ENCODE results near the gene DIAPH3. TPM values are rescaled to one million over a fixed set of nuclear protein-coding genes. Genes with fewer than 3 reads are reported as not detected.
"Not testable (repeated sequence)": the region's sequence is repeated elsewhere in the genome, so short reads cannot be mapped to it uniquely, and the experiment has no call there.

DIAPH3 gene, protein sequence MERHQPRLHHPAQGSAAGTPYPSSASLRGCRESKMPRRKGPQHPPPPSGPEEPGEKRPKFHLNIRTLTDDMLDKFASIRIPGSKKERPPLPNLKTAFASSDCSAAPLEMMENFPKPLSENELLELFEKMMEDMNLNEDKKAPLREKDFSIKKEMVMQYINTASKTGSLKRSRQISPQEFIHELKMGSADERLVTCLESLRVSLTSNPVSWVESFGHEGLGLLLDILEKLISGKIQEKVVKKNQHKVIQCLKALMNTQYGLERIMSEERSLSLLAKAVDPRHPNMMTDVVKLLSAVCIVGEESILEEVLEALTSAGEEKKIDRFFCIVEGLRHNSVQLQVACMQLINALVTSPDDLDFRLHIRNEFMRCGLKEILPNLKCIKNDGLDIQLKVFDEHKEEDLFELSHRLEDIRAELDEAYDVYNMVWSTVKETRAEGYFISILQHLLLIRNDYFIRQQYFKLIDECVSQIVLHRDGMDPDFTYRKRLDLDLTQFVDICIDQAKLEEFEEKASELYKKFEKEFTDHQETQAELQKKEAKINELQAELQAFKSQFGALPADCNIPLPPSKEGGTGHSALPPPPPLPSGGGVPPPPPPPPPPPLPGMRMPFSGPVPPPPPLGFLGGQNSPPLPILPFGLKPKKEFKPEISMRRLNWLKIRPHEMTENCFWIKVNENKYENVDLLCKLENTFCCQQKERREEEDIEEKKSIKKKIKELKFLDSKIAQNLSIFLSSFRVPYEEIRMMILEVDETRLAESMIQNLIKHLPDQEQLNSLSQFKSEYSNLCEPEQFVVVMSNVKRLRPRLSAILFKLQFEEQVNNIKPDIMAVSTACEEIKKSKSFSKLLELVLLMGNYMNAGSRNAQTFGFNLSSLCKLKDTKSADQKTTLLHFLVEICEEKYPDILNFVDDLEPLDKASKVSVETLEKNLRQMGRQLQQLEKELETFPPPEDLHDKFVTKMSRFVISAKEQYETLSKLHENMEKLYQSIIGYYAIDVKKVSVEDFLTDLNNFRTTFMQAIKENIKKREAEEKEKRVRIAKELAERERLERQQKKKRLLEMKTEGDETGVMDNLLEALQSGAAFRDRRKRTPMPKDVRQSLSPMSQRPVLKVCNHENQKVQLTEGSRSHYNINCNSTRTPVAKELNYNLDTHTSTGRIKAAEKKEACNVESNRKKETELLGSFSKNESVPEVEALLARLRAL
- total RNA-seq = 10 to 100 TPM; 24.9 to 34.7 TPM

DNA sequence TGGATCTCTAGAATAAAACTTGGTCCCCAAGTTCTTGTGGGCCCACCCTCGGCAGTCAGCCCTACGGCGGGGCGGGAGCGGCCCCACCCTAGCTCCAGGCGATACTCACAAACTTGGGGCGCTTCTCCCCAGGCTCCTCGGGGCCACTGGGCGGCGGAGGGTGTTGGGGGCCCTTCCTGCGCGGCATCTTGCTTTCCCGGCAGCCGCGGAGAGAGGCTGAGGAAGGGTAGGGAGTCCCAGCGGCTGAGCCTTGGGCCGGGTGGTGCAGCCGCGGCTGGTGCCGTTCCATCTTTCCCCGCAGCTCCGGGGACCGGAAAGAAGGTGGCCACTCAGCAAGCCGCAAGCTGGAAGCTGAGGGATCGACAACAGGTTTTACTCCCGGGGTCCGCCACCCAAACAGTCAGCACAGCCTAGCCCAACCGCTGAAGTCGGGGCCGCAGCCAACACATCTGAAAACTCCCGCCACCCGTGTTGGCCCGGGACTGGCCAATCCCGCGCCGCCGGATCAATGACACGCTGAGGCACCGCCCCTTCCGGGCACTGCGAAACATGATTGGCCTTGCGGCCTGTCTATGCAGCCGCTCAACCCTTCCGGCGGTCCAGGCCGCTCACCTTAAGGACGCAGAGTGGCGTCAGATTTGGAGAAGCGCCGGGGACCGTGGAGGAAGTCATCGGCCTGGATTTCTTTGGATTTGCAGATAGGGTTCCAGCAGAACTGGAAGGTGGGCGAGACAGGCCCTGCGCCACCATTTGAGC lies at the start of gene DIAPH3:
Gene DIAPH3, minus strand, starts transcription at position 451 of the 756 bp plus-strand sequence. Its CDS starts 162 bp downstream, at position 289.
- peak within 1 kb of the TSS; percentile 94 for H3K4me3 Mint-ChIP-seq
- H3K27me3 Mint-ChIP-seq = no peaks in the 10 kb centered on the region
- ATAC-seq (peak; percentile 98), DNase-seq (peak; percentile 97)
- H3K36me3 Mint-ChIP-seq = peaks cover 22% of the 10 kb centered on the region
- peak within 1 kb of the TSS; percentile 92 for H3K27ac Mint-ChIP-seq
- CTCF ChIA-PET = interaction anchor here (1.4 kb wide), 1 partner anchor 26 kb away, joined by 3 read pairs; no protein-coding TSS in a partner anchor
- H3K9me3 Mint-ChIP-seq (ENCODE audit: low read depth) = peaks cover 2% of the 10 kb centered on the region
- H3K4me1 Mint-ChIP-seq = peaks cover 37% of the 10 kb centered on the region

DNA sequence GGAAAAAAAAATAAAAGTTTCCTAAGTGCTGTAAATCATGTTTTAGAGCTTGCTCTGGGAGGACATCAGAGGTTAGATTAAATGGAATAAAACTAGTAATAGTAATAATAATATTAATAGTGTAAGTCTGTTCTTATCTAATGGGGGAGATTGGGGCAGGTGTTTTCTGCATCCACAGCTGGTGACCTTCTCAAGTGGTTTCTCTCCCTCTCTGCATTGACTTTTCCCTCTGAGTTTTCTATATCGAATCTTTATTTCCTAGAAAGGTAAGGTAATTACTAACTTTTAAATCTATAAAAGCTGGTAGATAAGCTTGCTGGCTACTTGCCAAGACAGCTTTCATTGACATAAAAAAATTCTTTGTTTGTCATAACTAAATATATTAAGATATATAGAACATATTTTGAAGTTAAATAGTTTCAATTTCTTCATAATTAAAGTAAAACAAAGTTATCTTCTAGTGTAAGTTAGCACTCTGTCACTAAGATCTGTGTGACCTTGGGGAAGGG lies 49.6 kb upstream of the DIAPH3 start:
- no peaks in the 10 kb centered on the region for H3K36me3 Mint-ChIP-seq
- H3K27me3 Mint-ChIP-seq = peaks cover 41% of the 10 kb centered on the region
- H3K4me1 Mint-ChIP-seq = no peaks in the 10 kb centered on the region
- H3K9me3 Mint-ChIP-seq (ENCODE audit: low read depth) = no peaks in the 10 kb centered on the region
- ATAC-seq = no peak
- DNase-seq = no peak
- H3K27ac Mint-ChIP-seq = no peak overlapping the region
- H3K4me3 Mint-ChIP-seq = no peak overlapping the region
- CTCF ChIA-PET = no interaction called here

DNA sequence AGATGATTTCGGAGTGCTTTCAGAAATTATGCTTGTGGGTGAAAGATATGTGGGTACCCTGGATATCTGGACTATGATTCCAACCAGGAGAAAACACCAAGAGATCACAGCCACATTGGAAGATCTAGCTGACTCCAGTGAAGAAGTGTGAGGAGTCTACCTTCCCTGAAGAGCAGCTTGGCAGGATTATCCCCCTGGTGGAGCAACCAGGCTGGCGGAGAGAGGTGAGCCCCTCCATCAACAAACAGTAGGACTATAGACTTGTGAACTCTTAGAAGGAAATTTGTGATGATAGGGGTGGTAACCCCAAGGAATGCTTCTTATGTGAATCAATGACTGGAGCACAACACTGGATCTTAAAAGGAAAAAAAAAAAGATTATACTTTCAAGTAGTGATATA lies 47.8 kb upstream of the DIAPH3 start:
- Mint-ChIP-seq H3K27ac (no peak overlapping the region), H3K9me3 (ENCODE audit: low read depth) (no peaks in the 10 kb centered on the region), H3K4me3 (no peak overlapping the region), H3K36me3 (no peaks in the 10 kb centered on the region), H3K4me1 (no peaks in the 10 kb centered on the region), H3K27me3 (peaks cover 31% of the 10 kb centered on the region)
- DNase-seq (no peak), ATAC-seq (no peak)
- CTCF ChIA-PET = no interaction called here

DNA sequence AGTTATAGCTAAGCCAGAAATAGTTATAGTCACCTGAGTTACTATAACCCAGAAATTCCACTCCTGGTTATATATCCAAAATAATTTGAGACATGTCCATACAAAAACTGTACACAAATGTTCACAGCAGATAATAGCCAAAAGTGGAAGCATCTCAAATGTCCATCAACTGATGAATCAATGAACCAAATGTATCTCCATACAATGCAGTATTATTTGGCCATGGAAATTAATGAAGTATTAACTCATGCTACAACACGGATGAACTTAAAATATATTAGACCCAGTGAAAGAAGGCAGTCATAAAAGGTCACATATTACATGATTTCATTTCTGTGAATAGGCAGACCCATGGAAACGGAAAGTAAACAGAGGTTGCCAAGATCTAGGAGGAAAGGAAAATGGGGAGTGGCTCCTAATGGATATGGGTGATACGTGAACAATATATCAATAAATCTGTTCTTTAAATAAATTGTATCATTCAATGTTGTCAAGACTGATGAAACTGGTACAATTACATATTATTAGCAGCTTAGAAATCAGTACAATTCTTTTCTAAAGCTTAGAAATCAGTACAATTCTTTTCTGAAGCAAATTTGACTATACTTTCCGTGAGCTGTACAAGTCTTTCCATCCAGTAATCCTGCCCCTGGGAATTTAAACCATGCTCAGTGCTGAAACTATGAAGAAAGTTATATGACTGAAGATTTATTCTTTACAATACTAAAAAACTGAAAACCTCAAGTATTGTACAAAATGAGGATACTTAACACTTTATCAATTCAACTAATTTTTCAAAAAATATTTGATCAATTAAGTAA lies 47.0 kb upstream of the DIAPH3 start:
- CTCF ChIA-PET = no interaction called here
- DNase-seq (no peak), ATAC-seq (no peak)
- Mint-ChIP-seq H3K27ac (no peak overlapping the region), H3K9me3 (ENCODE audit: low read depth) (no peaks in the 10 kb centered on the region), H3K27me3 (peaks cover 33% of the 10 kb centered on the region), H3K36me3 (no peaks in the 10 kb centered on the region), H3K4me1 (no peaks in the 10 kb centered on the region), H3K4me3 (no peak overlapping the region)

DNA sequence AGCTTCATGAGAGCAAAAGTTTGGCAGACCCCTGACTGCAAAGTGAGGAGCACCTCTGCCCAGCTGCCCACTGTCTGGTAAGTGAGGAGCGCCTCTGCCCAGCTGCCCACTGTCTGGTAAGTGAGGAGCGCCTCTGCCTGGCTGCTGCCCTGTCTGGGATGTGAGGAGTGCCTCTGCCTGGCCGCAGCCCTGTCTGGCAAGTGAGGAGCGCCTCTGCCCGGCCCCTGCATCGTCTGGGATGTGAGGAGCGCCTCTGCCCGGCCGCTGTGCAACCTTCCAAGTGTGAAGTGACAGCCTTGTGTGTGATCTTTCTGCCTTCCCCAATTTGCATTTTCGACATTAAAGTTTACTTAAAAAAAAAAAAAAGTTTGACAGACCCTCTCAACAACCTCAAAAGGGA lies 41.8 kb upstream of the DIAPH3 start:
- H3K36me3 Mint-ChIP-seq; CTCF ChIA-PET; H3K4me1 Mint-ChIP-seq; H3K27ac Mint-ChIP-seq; ATAC-seq; DNase-seq; H3K4me3 Mint-ChIP-seq; H3K9me3 Mint-ChIP-seq (ENCODE audit: low read depth): not testable (repeated sequence)
- H3K27me3 Mint-ChIP-seq = peaks cover 21% of the 10 kb centered on the region

DNA sequence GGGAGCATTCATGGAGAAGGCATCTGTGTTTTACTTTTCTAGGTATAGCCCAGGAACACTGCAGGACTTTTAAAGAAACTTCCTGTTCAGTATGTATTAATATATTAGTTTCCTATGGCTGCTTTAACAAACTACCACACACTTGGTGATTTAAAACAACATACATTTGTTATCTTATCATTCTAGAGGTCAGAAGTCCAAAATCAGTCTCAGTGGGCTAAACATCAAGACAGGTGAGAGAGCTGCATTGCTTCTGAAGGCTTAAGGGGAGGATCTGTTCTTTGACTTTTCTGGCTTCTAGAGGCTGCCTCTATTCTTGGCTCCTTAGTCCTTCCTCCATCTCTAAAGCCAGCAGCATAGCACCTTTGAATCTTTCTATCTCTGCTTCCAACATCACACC lies 37.6 kb upstream of the DIAPH3 start:
- H3K9me3 Mint-ChIP-seq (ENCODE audit: low read depth) = no peaks in the 10 kb centered on the region
- H3K27me3 Mint-ChIP-seq = peaks cover 14% of the 10 kb centered on the region
- H3K27ac Mint-ChIP-seq = no peak overlapping the region
- H3K36me3 Mint-ChIP-seq = no peaks in the 10 kb centered on the region
- ATAC-seq (no peak), DNase-seq (no peak)
- no peaks in the 10 kb centered on the region for H3K4me1 Mint-ChIP-seq
- CTCF ChIA-PET = no interaction called here
- H3K4me3 Mint-ChIP-seq = no peak overlapping the region

DNA sequence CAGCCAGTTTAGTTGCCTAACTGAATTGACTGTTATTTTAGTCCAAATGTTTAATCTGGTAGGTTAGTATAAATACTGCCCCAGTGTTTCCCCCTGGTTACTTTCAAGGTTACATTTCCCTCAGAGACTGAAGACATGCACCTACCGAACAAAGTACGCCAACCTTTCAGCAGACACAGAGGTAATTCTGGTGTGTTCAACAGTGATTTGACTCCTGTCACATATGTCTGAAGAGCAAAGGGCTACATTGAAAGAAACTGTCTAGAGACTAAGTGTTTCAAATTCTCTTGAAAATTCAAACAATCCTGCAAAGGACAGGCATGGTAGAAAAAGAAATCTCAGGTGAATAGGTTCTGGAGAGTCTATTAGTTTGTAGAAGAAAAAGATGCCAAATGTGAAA lies 32.2 kb upstream of the DIAPH3 start:
- DNase-seq; H3K9me3 Mint-ChIP-seq (ENCODE audit: low read depth); CTCF ChIA-PET; ATAC-seq; H3K4me1 Mint-ChIP-seq; H3K27ac Mint-ChIP-seq; H3K4me3 Mint-ChIP-seq; H3K36me3 Mint-ChIP-seq: not testable (repeated sequence)
- peaks cover 26% of the 10 kb centered on the region for H3K27me3 Mint-ChIP-seq

DNA sequence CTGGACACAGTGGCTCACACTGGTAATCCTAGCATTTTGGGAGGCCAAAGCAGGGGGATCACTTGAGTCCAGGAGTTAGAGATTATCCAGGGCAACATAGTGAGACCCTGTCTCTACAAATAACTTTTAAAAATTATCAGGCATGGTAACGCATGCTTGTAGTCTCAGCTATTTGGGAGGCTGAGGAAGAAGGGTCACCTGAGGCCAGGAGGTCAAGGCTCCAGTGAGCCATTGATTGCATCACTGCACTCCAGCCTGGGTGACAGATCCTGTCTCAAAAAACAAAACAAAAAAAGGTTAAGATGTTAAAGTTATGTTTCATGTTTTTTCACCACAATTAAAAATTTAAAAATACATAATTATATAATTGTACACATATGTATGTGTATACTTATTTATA lies 19.2 kb upstream of the DIAPH3 start:
- CTCF ChIA-PET = no interaction called here
- DNase-seq = no peak
- Mint-ChIP-seq H3K4me3 (no peak overlapping the region), H3K36me3 (no peaks in the 10 kb centered on the region), H3K9me3 (ENCODE audit: low read depth) (no peaks in the 10 kb centered on the region), H3K4me1 (no peaks in the 10 kb centered on the region), H3K27me3 (peaks cover 19% of the 10 kb centered on the region), H3K27ac (no peak overlapping the region)
- no peak for ATAC-seq

DNA sequence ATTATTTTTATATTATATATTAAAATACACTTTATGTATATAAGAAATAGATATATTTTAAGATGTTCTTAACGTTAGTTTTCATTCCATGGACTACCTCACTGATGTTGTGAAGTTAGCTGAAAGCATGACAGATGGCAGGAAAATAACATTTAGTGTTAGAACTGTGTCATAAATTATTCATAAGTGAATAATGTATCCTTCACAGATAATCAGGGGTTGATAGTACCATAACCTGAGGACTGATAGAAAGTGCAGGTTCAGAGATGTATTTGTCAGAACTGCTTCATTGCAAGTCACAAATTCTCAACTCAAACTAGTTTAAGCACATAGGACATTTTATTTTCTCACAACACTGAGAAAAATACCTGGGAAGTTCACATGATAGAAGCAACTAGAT lies 14.6 kb upstream of the DIAPH3 start:
- H3K27me3 Mint-ChIP-seq = peaks cover 22% of the 10 kb centered on the region
- H3K4me3 Mint-ChIP-seq = no peak overlapping the region
- H3K4me1 Mint-ChIP-seq = no peaks in the 10 kb centered on the region
- no peaks in the 10 kb centered on the region for H3K9me3 Mint-ChIP-seq (ENCODE audit: low read depth)
- DNase-seq = no peak
- H3K27ac Mint-ChIP-seq = no peak overlapping the region
- no peaks in the 10 kb centered on the region for H3K36me3 Mint-ChIP-seq
- CTCF ChIA-PET = no interaction called here
- no peak for ATAC-seq

DNA sequence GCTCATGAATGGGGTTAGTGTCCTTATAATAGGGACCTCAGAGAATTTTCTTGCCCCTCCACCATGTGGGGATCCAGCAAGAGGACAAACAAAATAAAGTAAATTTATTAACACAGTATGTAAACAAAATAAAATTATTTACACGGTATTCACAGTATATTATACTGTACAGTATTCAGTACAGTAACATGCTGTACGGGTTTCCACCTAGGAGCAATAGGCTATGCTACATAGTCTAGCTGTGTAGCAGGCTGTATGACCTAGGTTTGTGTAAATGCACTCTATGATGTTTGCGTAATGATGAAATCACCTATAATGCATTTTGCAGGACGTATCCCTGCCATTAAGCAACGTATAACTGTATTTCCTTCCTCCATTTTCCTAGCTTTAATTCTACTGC lies 11.8 kb upstream of the DIAPH3 start:
- CTCF ChIA-PET = no interaction called here
- DNase-seq = no peak
- Mint-ChIP-seq H3K9me3 (ENCODE audit: low read depth) (no peaks in the 10 kb centered on the region), H3K4me1 (no peaks in the 10 kb centered on the region), H3K4me3 (no peak overlapping the region), H3K36me3 (no peaks in the 10 kb centered on the region), H3K27me3 (peaks cover 22% of the 10 kb centered on the region), H3K27ac (no peak overlapping the region)
- ATAC-seq = no peak

DNA sequence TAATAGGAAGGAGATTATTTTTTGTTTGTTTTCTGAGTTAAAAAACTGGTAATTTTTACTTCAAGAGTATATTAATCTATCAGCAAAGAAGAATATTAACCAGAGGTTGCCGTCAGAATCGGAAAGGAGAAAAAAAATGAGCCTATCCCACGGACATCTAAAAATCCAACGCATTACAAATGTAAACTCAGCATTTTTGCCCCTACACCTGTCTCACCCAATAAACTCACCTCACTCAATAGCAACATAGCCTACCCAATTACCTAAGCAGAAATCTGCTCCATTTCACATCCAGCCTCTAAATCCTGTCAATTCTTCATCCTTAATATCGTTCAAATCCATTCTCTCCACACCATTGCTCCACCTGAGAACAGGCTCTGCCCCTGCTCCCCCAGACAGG lies 10.4 kb upstream of the DIAPH3 start:
- CTCF ChIA-PET = no interaction called here
- ATAC-seq = no peak
- Mint-ChIP-seq H3K9me3 (ENCODE audit: low read depth) (no peaks in the 10 kb centered on the region), H3K4me1 (no peaks in the 10 kb centered on the region), H3K4me3 (no peak overlapping the region), H3K27me3 (peaks cover 28% of the 10 kb centered on the region), H3K36me3 (no peaks in the 10 kb centered on the region), H3K27ac (no peak overlapping the region)
- no peak for DNase-seq

DNA sequence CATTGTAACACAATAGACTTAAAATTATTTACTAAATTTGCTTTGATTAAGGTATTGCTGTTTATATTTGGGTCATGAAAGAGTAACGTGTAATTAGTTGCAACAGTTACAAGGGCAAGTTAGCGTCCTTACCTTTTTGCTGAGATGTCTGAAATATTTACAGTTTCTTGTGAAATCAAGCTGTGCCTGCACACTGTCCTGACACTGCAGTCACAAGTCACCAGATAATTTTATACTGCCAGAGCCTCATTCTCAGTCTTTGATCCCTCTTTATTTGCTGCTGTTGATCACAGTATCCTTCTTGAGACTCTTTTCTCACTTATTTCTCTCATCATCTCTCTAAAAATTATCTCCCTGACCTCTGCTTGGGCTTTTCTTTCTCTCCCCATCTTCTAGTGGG lies 8.4 kb upstream of the DIAPH3 start:
- ATAC-seq (no peak), DNase-seq (no peak)
- Mint-ChIP-seq H3K27ac (no peak overlapping the region), H3K36me3 (no peaks in the 10 kb centered on the region), H3K27me3 (peaks cover 28% of the 10 kb centered on the region), H3K9me3 (ENCODE audit: low read depth) (no peaks in the 10 kb centered on the region), H3K4me1 (no peaks in the 10 kb centered on the region), H3K4me3 (no peak overlapping the region)
- CTCF ChIA-PET = no interaction called here
